GM12801 (cell line): ENCODE measurements around the gene MINDY4.

Source experiments
- CTCF ChIP-seq: IDR thresholded peaks from one replicate; pipeline ENCODE4 v1.5.1; 2011; ENCODE audit warnings: control low read depth; ENCODE audit not compliant: insufficient read length; ENCODE audit errors: extremely low read depth

MINDY4 gene

GRCh38 chr7:30934225-30934624 lies 163.0 kb downstream of the MINDY4 start:
- no peak for TF ChIP-seq CTCF

- no peak for TF ChIP-seq CTCF
Observed at GRCh38 chr7:30934732-30935568, 163.7 kb downstream of the MINDY4 start.

GRCh38 chr7:30935569-30935877 lies 164.3 kb downstream of the MINDY4 start:
- TF ChIP-seq CTCF, result no peak

GRCh38 chr7:30936650-30937245 lies 165.5 kb downstream of the MINDY4 start:
- TF ChIP-seq CTCF, result no peak

- TF ChIP-seq CTCF, result no peak
Observed at GRCh38 chr7:30937416-30937815, 166.2 kb downstream of the MINDY4 start.

GRCh38 chr7:30938435-30939316 lies 167.5 kb downstream of the MINDY4 start:
- no peak for TF ChIP-seq CTCF

- TF ChIP-seq CTCF, result no peak
Observed at GRCh38 chr7:30941582-30942323, 170.5 kb downstream of the MINDY4 start.
